SJCRH30 (cell line): ENCODE measurements around the gene TBC1D22B. TPM values are rescaled to one million over a fixed set of nuclear protein-coding genes. Genes with fewer than 3 reads are reported as not detected.

Source experiments
- DNase-seq, 2 experiments: peaks; one replicate each; pipeline ENCODE4 v3.0.0-alpha.2; 2015 to 2020
- H3K27ac ChIP-seq: fragments of 250-450 bp; sonication (Bioruptor Pico); 2 replicates; pipeline ENCODE4 v1.5.1; 2020; ENCODE audit warnings: mild to moderate bottlenecking, moderate library complexity
- H3K27me3 ChIP-seq: fragments of 250-450 bp; sonication (Bioruptor Pico); 2 replicates; pipeline ENCODE4 v1.5.1; 2020; ENCODE audit warnings: mild to moderate bottlenecking, moderate library complexity
- H3K36me3 ChIP-seq: fragments of 250-450 bp; sonication (Bioruptor Pico); 2 replicates; pipeline ENCODE4 v1.5.1; 2020; ENCODE audit warnings: mild to moderate bottlenecking, moderate library complexity
- H3K4me1 ChIP-seq: fragments of 250-450 bp; sonication (Bioruptor Pico); 2 replicates; pipeline ENCODE4 v1.5.1; 2020; ENCODE audit warnings: mild to moderate bottlenecking, moderate library complexity
- H3K4me3 ChIP-seq: fragments of 250-450 bp; sonication (Bioruptor Pico); 2 replicates; pipeline ENCODE4 v1.5.1; 2020; ENCODE audit warnings: mild to moderate bottlenecking, moderate library complexity
- H3K9me3 ChIP-seq: fragments of 250-450 bp; sonication (Bioruptor Pico); replicated peaks from 2 replicates; pipeline ENCODE4 v1.5.1; 2020; ENCODE audit warnings: mild to moderate bottlenecking, moderate library complexity
- total RNA-seq: library from RNA; depleted of rRNA; stranded (reverse); fragments of >200 nt; shearing (Covaris generic); gene quantifications from 2 replicates; pipeline ENCODE4 v1.2.3, GENCODE V29; 2014

The TBC1D22B gene
- total RNA-seq, 1 experiment from 2014 or later, result 11.2 TPM

- no peak for DNase-seq
- no peaks in the 10 kb centered on the region for H3K36me3 ChIP-seq
- H3K4me3 ChIP-seq, result no peak overlapping the region
Observed at GRCh38 chr6:37351027-37351426, 93.5 kb downstream of the TBC1D22B start.

GRCh38 chr6:37352384-37352783 is 94.8 kb downstream of the TBC1D22B start:
- H3K9me3 ChIP-seq, result no peaks in the 10 kb centered on the region
- H3K36me3 ChIP-seq, result no peaks in the 10 kb centered on the region
- H3K4me1 ChIP-seq, result peaks cover 3% of the 10 kb centered on the region; the same call in 1 of the 2 replicates
- no peak for DNase-seq
- H3K4me3 ChIP-seq, result no peak overlapping the region
- H3K27me3 ChIP-seq, result no peaks in the 10 kb centered on the region
- no peak overlapping the region for H3K27ac ChIP-seq

More at GRCh38 chr6:37351027-37351426, 93.5 kb downstream of the TBC1D22B start:
- H3K9me3 ChIP-seq, result no peaks in the 10 kb centered on the region; the same call in 1 of the 2 replicates
- H3K27ac ChIP-seq, result no peak overlapping the region
- no peaks in the 10 kb centered on the region for H3K27me3 ChIP-seq
- peaks cover 3% of the 10 kb centered on the region; the same call in 1 of the 2 replicates for H3K4me1 ChIP-seq

- Histone ChIP-seq H3K27me3 (no peaks in the 10 kb centered on the region), H3K4me3 (peak within 1 kb of the TSS; percentile 76), H3K4me1 (peaks cover 3% of the 10 kb centered on the region; the same call in 1 of the 2 replicates), H3K27ac (peak within 1 kb of the TSS; percentile 33; the same call in 1 of the 2 replicates), H3K36me3 (no peaks in the 10 kb centered on the region), H3K9me3 (no peaks in the 10 kb centered on the region)
- DNase-seq, result peak; percentile 92 to 95
Observed at GRCh38 chr6:37353761-37354525, 96.4 kb downstream of the TBC1D22B start, which contains the start of gene RNF8. RNF8 (plus strand) TSS chr6:37353983; CDS start chr6:37354165, 182 bp downstream.

- Histone ChIP-seq H3K9me3 (no peaks in the 10 kb centered on the region), H3K4me1 (peaks cover 3% of the 10 kb centered on the region; the same call in 1 of the 2 replicates), H3K36me3 (no peaks in the 10 kb centered on the region), H3K4me3 (peak overlapping the region; percentile 76), H3K27me3 (no peaks in the 10 kb centered on the region), H3K27ac (peak overlapping the region; percentile 33; the same call in 1 of the 2 replicates)
- peak; percentile 42 to 46 for DNase-seq
Observed at GRCh38 chr6:37354526-37355384, 97.2 kb downstream of the TBC1D22B start.

GRCh38 chr6:37357288-37357687 is 99.7 kb downstream of the TBC1D22B start:
- Histone ChIP-seq H3K36me3 (0 out of 2 replicates have a peak, but pooled peaks cover 4% of the 10 kb centered on the region), H3K27ac (no peak overlapping the region), H3K9me3 (no peaks in the 10 kb centered on the region), H3K27me3 (no peaks in the 10 kb centered on the region), H3K4me1 (peaks cover 3% of the 10 kb centered on the region; the same call in 1 of the 2 replicates), H3K4me3 (no peak overlapping the region)
- DNase-seq, result no peak

GRCh38 chr6:37357860-37358259 is 100.3 kb downstream of the TBC1D22B start:
- no peak overlapping the region for H3K4me3 ChIP-seq
- 0 out of 2 replicates have a peak, but pooled peaks cover 7% of the 10 kb centered on the region for H3K36me3 ChIP-seq
- H3K27ac ChIP-seq, result no peak overlapping the region
- H3K27me3 ChIP-seq, result no peaks in the 10 kb centered on the region
- no peaks in the 10 kb centered on the region for H3K9me3 ChIP-seq
- peaks cover 3% of the 10 kb centered on the region; the same call in 1 of the 2 replicates for H3K4me1 ChIP-seq
- DNase-seq, result no peak

GRCh38 chr6:37359039-37359438 is 101.5 kb downstream of the TBC1D22B start:
- no peak overlapping the region for H3K27ac ChIP-seq
- no peaks in the 10 kb centered on the region for H3K9me3 ChIP-seq
- H3K4me1 ChIP-seq, result peaks cover 3% of the 10 kb centered on the region; the same call in 1 of the 2 replicates
- no peak overlapping the region for H3K4me3 ChIP-seq
- 0 out of 2 replicates have a peak, but pooled peaks cover 7% of the 10 kb centered on the region for H3K36me3 ChIP-seq
- no peaks in the 10 kb centered on the region for H3K27me3 ChIP-seq
- no peak for DNase-seq

- Histone ChIP-seq H3K4me1 (no peaks in the 10 kb centered on the region), H3K27me3 (no peaks in the 10 kb centered on the region), H3K9me3 (no peaks in the 10 kb centered on the region), H3K4me3 (no peak overlapping the region), H3K36me3 (0 out of 2 replicates have a peak, but pooled peaks cover 7% of the 10 kb centered on the region), H3K27ac (no peak overlapping the region)
- no peak for DNase-seq
Observed at GRCh38 chr6:37362101-37362828, 104.7 kb downstream of the TBC1D22B start.

- H3K36me3 ChIP-seq, result peaks cover 21% of the 10 kb centered on the region
- peak in 1 of 2 experiments; percentile 35 for DNase-seq
Observed at GRCh38 chr6:37365791-37366190, 108.2 kb downstream of the TBC1D22B start.

GRCh38 chr6:37366910-37367309 is 109.3 kb downstream of the TBC1D22B start:
- peaks cover 23% of the 10 kb centered on the region for H3K36me3 ChIP-seq
- no peaks in the 10 kb centered on the region for H3K9me3 ChIP-seq
- DNase-seq, result no peak

More at GRCh38 chr6:37365791-37366190, 108.2 kb downstream of the TBC1D22B start:
- no peak overlapping the region for H3K4me3 ChIP-seq
- no peaks in the 10 kb centered on the region for H3K27me3 ChIP-seq
- peaks cover under 1% of the 10 kb centered on the region; the same call in 1 of the 2 replicates for H3K4me1 ChIP-seq
- H3K9me3 ChIP-seq, result no peaks in the 10 kb centered on the region
- no peak overlapping the region for H3K27ac ChIP-seq

GRCh38 chr6:37368961-37369320 is 111.4 kb downstream of the TBC1D22B start:
- H3K27me3 ChIP-seq, result no peaks in the 10 kb centered on the region
- no peak overlapping the region for H3K27ac ChIP-seq
- H3K9me3 ChIP-seq, result no peaks in the 10 kb centered on the region
- peaks cover 12% of the 10 kb centered on the region; the same call in 1 of the 2 replicates for H3K4me1 ChIP-seq
- H3K36me3 ChIP-seq, result peaks cover 23% of the 10 kb centered on the region
- DNase-seq, result no peak
- no peak overlapping the region for H3K4me3 ChIP-seq

More at GRCh38 chr6:37366910-37367309, 109.3 kb downstream of the TBC1D22B start:
- no peak overlapping the region for H3K4me3 ChIP-seq
- no peaks in the 10 kb centered on the region for H3K27me3 ChIP-seq
- H3K4me1 ChIP-seq, result peaks cover 11% of the 10 kb centered on the region; the same call in 1 of the 2 replicates
- no peak overlapping the region for H3K27ac ChIP-seq

- H3K9me3 ChIP-seq, result no peaks in the 10 kb centered on the region
- H3K4me1 ChIP-seq, result peaks cover 12% of the 10 kb centered on the region; the same call in 1 of the 2 replicates
- no peak for DNase-seq
- peaks cover 25% of the 10 kb centered on the region for H3K36me3 ChIP-seq
- H3K4me3 ChIP-seq, result no peak overlapping the region
- H3K27me3 ChIP-seq, result no peaks in the 10 kb centered on the region
- H3K27ac ChIP-seq, result no peak overlapping the region
Observed at GRCh38 chr6:37369321-37370201, 112.0 kb downstream of the TBC1D22B start.
